GM21619 (cell line): Measurements from ENCODE around the gene ZNF75A.
"Not testable (repeated sequence)": the region's sequence is repeated elsewhere in the genome, so short reads cannot be mapped to it uniquely, and the experiment has no call there.

ENCODE experiments used
- ATAC-seq: cut with Tn5 transposase; IDR thresholded peaks from one replicate; pipeline ENCODE4 v1.9.1; 2021; ENCODE audit not compliant: unreplicated experiment

Gene ZNF75A

GRCh38 chr16:3305109-3306068 lies at the start of gene ZNF75A, which contains the start of gene TIGD7:
ZNF75A (plus strand) TSS chr16:3305497; CDS start chr16:3308429, 2,932 bp downstream.
TIGD7 (minus strand) TSS chr16:3305430; CDS start chr16:3300614, 4,816 bp downstream.
- peak; percentile 92 for ATAC-seq

DNA sequence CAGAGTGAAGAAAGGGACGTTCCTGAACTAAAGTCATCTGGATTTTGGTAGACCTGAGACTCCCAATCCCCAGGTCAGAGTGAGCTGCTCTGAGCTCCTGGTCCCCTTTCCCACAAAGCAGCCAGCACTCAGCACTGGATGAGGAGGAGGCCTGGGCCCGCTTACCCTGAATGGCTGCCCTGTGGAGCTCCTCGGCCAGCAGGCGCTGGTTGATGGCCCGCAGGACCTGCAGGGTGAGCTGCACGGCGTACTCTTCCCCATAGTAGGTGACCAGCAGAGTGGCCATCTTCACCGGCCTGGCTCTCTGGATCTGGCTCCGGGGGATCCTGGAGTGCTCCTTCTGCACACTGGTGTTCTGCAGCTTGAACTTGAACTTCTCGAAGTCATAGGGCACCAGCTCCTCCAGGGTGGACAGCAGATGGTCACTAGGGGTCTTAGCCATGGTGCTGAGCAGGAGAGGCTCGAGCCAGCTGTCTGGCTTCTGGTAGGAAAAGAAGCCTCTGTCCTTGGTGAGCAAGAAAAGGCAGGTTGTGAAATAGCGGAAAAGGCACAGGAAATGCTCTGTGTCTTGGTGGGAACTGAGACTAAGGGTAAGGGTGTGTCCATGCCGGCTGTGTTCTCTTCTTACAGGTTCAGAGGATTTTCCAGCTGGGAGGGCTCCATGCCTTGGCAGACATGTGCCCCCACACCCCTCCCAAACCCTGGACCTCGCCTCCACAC lies 49.0 kb upstream of the ZNF75A start, which contains the start of gene MEFV:
Gene MEFV, minus strand, starts transcription at position 488 of the 720 bp plus-strand sequence. Its CDS starts 46 bp downstream, at position 442.
- no peak for ATAC-seq

- ATAC-seq = no peak
These were observed 48.3 kb upstream of the ZNF75A start for GRCh38 chr16:3256866-3257465.

- ATAC-seq = no peak
These were observed 45.5 kb upstream of the ZNF75A start for GRCh38 chr16:3259836-3260235.

DNA sequence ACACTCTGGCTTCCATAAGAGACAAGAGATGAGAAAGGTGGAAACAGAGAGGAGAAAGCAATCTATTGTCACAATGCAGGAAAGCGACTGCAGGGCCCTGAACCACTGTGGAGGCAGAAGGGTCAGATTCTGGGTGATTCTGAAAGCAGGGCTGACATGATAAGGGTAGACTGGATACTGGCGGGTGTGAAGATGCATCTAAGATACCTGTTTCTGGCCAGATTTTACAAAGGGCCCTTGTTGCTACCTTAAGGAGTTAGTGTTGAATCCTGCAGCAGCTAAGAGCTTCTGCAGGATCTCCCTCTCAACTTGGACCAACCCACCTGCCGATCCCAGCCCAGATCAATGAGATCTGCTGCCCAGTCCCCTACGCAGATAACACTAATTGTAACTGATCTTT lies 42.8 kb upstream of the ZNF75A start:
- no peak for ATAC-seq

DNA sequence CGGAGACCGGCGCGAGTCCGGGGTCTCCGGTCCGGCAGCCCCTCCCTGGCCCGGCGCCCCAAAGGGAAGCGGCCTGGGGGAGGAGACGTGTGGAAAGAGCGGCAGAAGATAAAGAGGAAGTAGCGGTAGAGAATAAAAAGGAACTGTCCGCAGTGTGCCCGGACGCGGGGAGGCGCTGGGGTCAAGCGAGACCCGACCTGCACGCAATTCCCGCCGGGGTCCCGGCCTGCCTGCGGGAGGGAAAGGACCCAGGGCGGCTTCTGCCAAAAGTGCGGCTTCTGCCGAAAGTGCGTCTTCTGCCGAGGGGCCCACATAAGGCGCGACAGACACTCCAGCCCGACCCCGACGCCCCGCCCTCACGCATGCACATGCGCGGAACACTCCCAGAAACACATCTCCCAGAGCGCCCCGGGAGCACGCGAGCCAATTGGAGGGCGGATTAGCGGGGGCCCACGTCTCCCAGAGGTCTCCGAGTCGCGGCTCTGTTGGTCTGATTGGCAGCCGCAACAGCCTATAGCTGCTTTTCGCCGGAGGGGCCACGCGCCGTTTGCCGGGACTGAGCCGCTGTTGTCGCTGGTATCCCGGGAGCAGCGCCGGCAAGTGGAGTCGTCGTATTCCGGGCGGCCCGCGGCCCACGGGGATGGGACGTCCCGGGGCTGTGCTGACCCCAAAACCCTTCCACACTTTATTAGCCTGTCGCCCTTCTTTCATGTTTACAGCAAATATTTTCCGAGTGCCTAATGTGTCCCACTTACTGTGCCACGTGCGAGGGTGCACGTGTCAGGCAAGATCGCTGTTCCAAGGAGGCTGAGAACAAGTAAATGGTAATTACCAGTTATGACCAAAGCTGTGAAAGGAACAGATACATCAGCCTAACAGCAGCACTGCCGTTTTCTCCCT lies 40.9 kb upstream of the ZNF75A start:
- ATAC-seq = peak; percentile 84

DNA sequence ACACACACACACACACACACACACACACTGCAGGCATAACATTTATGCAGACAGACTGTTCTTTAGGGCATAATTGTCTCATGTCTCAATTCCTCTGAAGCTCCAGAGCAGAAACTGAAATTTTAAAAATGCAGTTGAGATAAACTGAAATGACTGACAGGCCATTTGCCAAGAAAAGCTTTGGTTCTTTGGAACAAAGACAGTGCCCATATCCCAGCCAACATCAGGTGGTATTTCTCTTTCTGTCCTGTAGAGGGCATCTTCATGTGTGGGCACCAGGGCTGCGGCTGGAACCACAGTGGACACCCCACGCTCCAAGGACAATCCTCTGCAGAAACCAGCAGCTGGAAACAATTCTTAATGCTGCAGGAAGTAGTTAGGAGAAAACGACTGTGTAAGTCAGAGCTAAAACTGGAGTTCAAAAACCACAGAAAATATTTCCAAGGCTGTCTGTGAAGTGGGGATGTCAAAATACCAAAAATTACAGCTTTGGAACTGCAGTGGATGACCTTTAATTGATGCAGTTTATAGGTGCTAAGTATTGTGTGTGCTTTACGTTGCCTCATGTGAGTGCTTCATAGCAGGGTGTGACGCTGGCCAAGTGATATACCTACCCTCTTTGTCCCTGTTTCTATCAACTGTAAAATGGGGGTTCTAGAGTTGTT lies 38.3 kb upstream of the ZNF75A start:
- no peak for ATAC-seq

GRCh38 chr16:3268294-3268693 lies 37.0 kb upstream of the ZNF75A start:
- no peak for ATAC-seq

DNA sequence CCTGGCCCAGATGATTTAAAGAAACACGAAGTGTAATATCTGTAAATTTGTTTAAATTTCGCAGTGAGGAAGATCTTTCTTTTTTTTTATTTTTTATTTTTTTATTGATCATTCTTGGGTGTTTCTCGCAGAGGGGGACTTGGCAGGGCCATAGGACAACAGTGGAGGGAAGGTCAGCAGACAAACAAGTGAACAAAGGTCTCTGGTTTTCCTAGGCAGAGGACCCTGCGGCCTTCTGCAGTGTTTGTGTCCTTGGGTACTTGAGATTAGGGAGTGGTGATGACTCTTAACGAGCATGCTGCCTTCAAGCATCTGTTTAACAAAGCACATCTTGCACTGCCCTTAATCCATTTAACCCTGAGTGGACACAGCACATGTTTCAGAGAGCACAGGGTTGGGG lies 34.6 kb upstream of the ZNF75A start:
- ATAC-seq = not testable (repeated sequence)

DNA sequence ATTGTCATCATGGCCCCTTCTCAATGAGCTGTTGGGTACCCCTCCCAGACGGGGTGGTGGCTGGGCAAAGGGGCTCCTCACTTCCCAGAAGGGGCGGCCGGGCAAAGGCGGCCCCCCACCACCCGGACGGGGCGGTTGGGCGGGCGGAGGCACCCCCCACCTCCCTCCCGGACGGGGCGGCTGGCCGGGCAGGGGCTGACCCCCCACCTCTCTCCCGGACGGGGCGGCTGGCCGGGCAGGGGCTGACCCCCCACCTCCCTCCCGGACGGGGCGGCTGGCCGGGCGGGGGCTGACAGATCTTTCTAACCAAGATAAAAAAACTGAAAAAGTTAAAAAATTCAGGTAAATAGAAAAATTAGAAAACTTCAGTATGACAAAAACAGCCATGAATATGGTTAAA lies 34.0 kb upstream of the ZNF75A start:
- ATAC-seq = not testable (repeated sequence)

DNA sequence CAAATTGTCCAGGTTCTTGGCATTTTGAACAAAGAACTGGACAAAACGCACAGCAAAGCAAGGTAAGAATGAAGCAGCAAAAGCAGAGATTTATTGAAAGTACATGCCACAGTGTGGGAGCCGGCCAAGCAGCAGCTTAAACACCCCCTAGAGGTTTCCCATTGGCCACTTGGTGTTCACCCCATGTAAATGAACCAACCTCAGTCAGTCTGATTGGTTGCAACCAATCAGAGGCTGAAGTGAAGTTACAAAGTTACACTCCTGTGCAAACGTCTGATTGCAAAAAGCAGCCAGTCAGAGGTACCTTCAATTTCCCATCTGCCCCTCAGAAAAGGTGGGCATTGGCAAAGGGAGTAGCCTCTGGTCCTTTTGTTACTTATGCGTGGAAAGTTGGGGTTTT lies 30.8 kb upstream of the ZNF75A start:
- no peak for ATAC-seq

DNA sequence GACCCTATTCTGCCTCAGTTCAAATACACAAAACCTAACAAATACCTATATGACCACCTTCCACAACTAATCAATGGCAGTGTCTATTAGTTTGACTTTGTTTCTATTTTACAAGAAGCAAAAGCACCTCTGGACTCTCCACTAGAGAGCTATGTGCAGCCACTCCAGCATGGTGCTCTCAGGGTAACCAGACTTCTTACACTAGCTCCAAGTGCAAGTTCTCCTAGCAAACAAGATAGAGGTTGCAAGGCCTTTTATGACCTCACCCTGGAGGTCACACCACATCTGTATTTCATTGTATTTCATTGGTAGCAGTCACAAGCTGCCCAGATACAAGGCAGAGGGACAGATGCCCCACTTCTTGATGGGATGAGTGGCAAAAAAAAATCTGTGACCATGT lies 30.4 kb upstream of the ZNF75A start:
- no peak for ATAC-seq

- no peak for ATAC-seq
These were observed 28.6 kb upstream of the ZNF75A start for GRCh38 chr16:3276679-3277078.

DNA sequence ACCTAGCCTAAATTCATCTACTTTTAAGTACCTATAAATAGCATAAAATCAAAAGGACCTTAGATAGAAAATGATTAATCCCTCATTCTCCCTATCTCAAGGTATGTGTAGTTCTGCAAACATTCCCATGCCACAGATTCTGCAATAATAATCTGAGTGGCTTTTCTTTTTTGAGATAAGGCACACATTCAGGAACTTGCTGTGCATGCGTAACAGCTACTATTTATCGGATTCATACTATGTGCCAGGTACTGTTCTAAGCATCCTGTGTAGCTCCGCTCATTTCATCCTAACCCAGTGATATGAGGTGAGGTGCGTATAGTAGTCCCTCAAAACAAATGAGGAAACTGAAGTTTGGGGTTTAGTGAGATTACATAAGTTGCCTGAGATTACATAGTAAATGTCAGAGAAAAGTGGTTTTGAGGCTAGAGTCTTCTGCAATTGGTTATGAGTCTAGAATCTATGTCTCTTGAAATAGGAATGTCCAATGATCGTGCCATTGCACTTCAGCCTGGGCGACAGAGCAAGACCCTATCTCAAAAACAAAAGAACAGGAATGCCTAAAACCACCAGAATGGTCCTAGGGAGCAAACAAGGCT lies 24.0 kb upstream of the ZNF75A start:
- no peak for ATAC-seq

DNA sequence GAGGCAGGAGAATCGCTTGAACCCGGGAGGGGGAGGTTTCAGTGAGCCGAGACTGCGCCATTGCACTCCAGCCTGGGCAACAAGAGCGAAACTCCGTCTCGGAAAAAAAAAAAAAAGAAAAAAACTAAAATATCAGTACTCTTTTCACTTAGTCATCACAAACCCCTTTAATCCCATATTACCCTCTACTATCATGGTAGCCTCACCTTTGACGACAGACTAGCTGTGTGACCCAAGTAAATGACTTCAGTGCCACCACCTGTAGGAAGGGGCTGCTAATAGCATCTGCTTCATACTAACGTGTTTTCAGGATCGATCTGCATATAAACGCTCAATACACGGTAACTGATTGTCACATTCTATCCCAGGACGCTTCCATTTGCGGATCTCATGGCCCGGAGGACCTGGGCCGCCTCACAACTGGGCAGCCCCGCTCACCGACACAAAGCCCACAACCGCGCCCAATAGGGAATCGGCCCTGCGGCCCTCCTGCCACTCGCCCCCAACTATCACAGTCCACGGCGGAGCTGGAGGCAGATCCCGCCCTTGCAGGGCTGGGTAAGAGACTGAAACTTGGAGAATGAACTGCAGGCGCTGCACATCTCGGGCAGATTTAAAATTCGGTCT lies 23.1 kb upstream of the ZNF75A start:
- peak; percentile 23 for ATAC-seq

GRCh38 chr16:3282730-3283542 lies 22.4 kb upstream of the ZNF75A start, which contains the start of gene ZNF263:
ZNF263 (plus strand) TSS chr16:3283491; CDS start chr16:3283819, 328 bp downstream.
- peak; percentile 86 for ATAC-seq

DNA sequence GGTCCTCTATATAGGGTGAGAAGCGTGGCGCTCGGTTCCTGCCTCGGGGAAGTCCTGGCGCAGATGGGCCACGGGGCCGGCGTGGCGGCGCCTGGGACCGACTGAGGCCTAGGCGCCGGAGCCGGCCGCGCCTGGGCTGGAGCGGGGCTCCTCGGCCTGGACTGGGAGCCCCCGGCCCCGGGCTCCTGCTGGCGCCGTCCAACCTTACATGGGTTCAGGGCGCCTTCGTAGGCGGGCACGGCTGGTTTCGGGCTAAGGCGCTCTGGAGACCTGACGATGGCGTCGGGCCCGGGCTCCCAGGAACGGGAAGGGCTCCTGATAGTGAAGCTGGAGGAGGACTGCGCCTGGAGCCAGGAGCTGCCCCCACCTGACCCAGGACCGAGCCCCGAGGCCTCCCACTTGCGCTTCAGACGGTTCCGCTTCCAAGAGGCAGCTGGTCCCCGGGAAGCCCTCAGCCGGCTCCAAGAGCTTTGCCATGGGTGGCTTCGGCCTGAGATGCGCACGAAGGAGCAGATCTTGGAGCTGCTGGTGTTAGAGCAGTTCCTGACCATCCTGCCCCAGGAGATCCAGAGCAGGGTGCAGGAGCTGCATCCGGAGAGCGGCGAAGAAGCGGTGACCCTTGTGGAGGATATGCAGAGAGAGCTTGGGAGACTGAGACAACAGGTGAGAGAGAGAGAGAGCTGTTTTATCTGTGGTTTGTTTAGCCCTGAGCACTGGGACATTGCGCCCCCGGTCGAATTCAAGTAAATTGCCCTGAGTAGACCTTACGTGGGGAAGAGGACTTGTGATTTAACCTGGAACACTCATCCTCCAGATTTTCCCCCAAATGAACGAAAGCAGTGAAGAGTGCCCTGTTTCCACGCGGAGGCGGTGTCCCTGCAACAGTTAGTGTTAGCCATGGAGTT lies 21.5 kb upstream of the ZNF75A start:
- no peak for ATAC-seq
